ENCODE measurements around the gene MCHR1.

MCHR1 gene

GRCh38 chr22:40636380-40637182, 42.7 kb upstream of the MCHR1 start, which contains the start of gene MRTFA:
Gene MRTFA, minus strand, starts transcription at chr22:40636719.
- H3K27ac ChIP-seq = peak within 1 kb of the TSS; percentile 80
- TF ChIP-seq, protein P1, sequence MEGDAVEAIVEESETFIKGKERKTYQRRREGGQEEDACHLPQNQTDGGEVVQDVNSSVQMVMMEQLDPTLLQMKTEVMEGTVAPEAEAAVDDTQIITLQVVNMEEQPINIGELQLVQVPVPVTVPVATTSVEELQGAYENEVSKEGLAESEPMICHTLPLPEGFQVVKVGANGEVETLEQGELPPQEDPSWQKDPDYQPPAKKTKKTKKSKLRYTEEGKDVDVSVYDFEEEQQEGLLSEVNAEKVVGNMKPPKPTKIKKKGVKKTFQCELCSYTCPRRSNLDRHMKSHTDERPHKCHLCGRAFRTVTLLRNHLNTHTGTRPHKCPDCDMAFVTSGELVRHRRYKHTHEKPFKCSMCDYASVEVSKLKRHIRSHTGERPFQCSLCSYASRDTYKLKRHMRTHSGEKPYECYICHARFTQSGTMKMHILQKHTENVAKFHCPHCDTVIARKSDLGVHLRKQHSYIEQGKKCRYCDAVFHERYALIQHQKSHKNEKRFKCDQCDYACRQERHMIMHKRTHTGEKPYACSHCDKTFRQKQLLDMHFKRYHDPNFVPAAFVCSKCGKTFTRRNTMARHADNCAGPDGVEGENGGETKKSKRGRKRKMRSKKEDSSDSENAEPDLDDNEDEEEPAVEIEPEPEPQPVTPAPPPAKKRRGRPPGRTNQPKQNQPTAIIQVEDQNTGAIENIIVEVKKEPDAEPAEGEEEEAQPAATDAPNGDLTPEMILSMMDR (conservative IDR thresholded peaks at IDR 0.05) = no peak

- H3K27ac ChIP-seq = peak overlapping the region; percentile 80
- TF ChIP-seq, protein P1 (conservative IDR thresholded peaks at IDR 0.05) = no peak
Measured at GRCh38 chr22:40637183-40638150, 41.8 kb upstream of the MCHR1 start.

GRCh38 chr22:40638261-40638660, 41.0 kb upstream of the MCHR1 start:
- TF ChIP-seq, protein P1 (conservative IDR thresholded peaks at IDR 0.05) = no peak
- H3K27ac ChIP-seq = no peak overlapping the region

DNA sequence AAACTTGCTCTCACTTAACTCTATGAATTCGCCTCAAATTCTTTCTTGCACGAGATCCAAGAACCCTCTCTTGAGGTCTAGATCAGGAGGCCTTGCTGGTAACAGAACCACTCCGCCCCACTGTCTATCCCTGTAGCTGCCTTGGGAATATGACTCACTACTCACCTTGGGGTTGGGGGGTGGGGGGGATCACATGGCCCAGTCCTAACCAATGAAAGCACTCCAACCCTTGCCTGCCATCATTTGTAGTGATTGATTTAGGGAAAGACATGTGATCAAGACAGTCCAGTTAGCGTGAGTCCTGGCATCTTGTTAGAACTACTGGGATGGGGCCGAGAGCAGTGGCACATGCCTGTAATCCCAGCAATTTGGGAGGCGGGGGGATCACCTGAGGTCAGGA, 38.0 kb upstream of the MCHR1 start:
- TF ChIP-seq, protein P1 (conservative IDR thresholded peaks at IDR 0.05) = no peak
- no peak overlapping the region for H3K27ac ChIP-seq

- TF ChIP-seq, protein P1 (conservative IDR thresholded peaks at IDR 0.05) = no peak
- no peak overlapping the region for H3K27ac ChIP-seq
Measured at GRCh38 chr22:40642316-40642715, 37.0 kb upstream of the MCHR1 start.

DNA sequence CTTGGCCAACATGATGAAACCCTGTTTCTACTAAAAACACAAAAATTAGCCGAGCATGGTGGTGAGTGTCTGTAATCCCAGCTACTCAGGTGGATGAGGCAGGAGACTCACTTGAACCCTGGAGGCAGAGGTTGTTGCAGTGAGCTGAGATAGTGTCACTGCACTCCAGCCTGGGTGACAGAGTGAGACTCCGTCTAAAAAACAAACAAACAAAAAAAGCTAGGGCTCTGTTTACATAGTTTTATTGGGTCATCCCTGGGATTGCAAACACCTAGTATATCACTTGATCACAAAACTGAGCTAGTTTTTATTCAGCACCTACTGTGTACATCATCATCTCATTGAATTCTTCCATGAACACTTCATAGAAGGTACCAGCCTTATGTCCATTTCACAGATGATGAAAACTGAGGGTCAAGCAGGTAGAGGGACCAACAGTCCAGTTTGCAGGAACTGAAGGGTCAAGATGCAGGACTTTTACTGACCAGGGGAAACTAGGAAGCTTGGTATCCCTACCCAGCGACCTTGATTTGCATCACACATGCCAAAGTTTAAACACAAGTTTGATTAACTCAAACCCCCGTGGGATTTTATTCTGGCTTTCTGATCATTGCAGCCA, 33.6 kb upstream of the MCHR1 start:
- TF ChIP-seq, protein P1 (conservative IDR thresholded peaks at IDR 0.05) = no peak
- peak overlapping the region; percentile 76 for H3K27ac ChIP-seq

DNA sequence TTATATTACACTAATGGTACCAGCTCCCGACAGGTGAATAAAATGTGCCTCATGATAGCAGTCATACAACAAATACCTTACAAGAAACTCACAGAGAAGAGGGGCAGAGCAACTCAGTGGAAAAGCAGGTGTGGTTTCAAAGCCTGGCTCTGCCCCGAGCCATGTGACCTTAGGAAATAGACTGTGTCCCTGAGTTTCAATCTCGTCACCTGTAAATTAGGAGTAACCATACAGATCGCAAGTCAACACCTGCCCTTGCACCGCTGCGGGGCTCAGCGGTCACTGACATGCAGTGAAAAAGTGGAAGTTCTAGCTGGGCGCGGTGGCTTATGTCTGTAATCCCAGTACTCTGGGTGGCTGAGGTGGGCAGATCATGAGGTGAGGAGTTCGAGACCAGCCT, 30.9 kb upstream of the MCHR1 start:
- TF ChIP-seq, protein P1 (conservative IDR thresholded peaks at IDR 0.05) = no peak

More for the DNA sequence above, 30.9 kb upstream of the MCHR1 start:
- no peak overlapping the region for H3K27ac ChIP-seq
